DND-41 (cell line): Measurements from ENCODE around the gene TTYH2.

Experiments
- EZH2 ChIP-seq: IDR thresholded peaks from 3 replicates; pipeline ENCODE4 v1.6.1; 2012; ENCODE audit warnings: borderline replicate concordance, low read depth, mild to moderate bottlenecking, moderate library complexity, low read length, inconsistent platforms; ENCODE audit not compliant: severe bottlenecking
- TF ChIP-seq, protein P1 (sequence below): IDR thresholded peaks from 2 replicates; pipeline ENCODE4 v1.5.1; 2012; ENCODE audit warnings: borderline replicate concordance, low read length, moderate library complexity, mild to moderate bottlenecking; ENCODE audit not compliant: poor library complexity, severe bottlenecking; ENCODE audit errors: extremely low read depth

DNA sequence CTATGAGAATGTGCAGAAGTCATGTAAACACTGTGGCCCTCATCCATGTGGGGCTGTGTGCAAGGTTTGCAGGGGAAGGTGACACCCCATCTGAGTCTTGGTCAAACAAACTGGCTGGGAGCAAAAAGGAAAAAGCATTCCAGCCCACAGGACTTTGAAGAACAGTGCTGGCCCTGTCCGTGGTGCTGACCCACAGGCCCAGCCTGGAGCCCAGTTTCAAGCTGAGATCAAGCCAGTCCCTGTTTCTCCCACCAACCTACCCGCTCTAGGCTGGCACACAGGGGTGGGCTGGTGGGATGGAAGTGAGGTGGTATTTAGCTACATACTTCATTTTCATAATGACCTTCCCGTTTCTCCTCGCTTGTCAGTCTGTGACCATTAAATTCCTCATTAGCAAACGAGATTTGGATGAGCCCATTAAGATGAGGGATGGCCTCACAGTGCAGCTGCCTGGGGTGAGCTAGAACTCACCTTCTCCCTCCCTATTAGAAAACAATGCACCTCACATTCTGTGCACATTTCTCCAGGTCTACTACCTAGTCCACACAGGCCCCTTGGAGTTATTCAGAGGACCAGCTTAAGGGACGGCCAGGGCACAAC is 22.5 kb upstream of the TTYH2 start:
- TF ChIP-seq, protein P1, sequence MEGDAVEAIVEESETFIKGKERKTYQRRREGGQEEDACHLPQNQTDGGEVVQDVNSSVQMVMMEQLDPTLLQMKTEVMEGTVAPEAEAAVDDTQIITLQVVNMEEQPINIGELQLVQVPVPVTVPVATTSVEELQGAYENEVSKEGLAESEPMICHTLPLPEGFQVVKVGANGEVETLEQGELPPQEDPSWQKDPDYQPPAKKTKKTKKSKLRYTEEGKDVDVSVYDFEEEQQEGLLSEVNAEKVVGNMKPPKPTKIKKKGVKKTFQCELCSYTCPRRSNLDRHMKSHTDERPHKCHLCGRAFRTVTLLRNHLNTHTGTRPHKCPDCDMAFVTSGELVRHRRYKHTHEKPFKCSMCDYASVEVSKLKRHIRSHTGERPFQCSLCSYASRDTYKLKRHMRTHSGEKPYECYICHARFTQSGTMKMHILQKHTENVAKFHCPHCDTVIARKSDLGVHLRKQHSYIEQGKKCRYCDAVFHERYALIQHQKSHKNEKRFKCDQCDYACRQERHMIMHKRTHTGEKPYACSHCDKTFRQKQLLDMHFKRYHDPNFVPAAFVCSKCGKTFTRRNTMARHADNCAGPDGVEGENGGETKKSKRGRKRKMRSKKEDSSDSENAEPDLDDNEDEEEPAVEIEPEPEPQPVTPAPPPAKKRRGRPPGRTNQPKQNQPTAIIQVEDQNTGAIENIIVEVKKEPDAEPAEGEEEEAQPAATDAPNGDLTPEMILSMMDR = no peak
- TF ChIP-seq EZH2 = no peak
